GM12878 (cell line): Measurements from ENCODE around the gene PEX6. TPM values are rescaled to one million over a fixed set of nuclear protein-coding genes. Genes with fewer than 3 reads are reported as not detected.

ENCODE experiments used
- ATAC-seq: fragments of 200-7000 bp; cut with Tn5 transposase; 3 replicates; pipeline ENCODE4 v1.9.1; 2020; ENCODE audit warnings: mild to moderate bottlenecking, moderate library complexity
- BruUV-seq: library from RNA; stranded (reverse); fragments of 400-500 nt; replicated peaks from 2 replicates; lab custom pipeline; 2021; lab: Mats Ljungman, UMichigan
- CTCF ChIA-PET: fragments of 300-600 bp; sonication (Branson Sonifier 250); formaldehyde crosslinking; extraction: SDS; loops from one replicate; lab custom pipeline; 2021; ENCODE audit warnings: inconsistent platforms; lab: Yijun Ruan, JAX
- POLR2A ChIA-PET: fragments of 350-600 bp; formaldehyde crosslinking; extraction: SDS; loops from one replicate; lab custom pipeline; 2021; ENCODE audit warnings: inconsistent platforms; lab: Charles Lee
- RAD21 ChIA-PET: fragments of 300-600 bp; sonication (Branson Sonifier 250); formaldehyde crosslinking; loops from one replicate; lab custom pipeline; 2023; ENCODE audit warnings: antibody characterized with exemption; ENCODE audit not compliant: unreplicated experiment; lab: Charles Lee
- SMC1A ChIA-PET: fragments of 300-600 bp; sonication (Branson Sonifier 250); formaldehyde crosslinking; loops from one replicate; lab custom pipeline; 2023; ENCODE audit not compliant: unreplicated experiment, uncharacterized antibody; lab: Charles Lee
- DNase-seq: peaks from one replicate; pipeline ENCODE4 v3.0.0-alpha.2; 2011; ENCODE audit warnings: low read depth, low spot score
- FAIRE-seq: peaks from 3 replicates; lab custom pipeline; 2011; peaks lifted over from hg19 to GRCh38; lab: Jason Lieb, UNC
- H2AFZ ChIP-seq: 2 replicates; pipeline ENCODE4 v1.6.0; 2011; ENCODE audit warnings: low read depth, low read length, control low read depth; ENCODE audit not compliant: control insufficient read depth
- H3K27ac ChIP-seq: 2 replicates; pipeline ENCODE4 v1.5.1; 2011; ENCODE audit warnings: control low read depth; ENCODE audit not compliant: control insufficient read depth, insufficient read depth
- H3K27me3 ChIP-seq, 2 experiments: replicated peaks in 1 of 2; 2 replicates each; pipeline versions ENCODE4 v1.6.0 to v1.6.1; 2011; ENCODE audit warnings: low read length in 1 of 2; ENCODE audit not compliant: control insufficient read depth in 2 of 2, insufficient read depth in 2 of 2
- H3K36me3 ChIP-seq, 2 experiments: 2 replicates each; pipeline ENCODE4 v1.5.1; 2011; ENCODE audit warnings: low read length in 1 of 2; ENCODE audit not compliant: control insufficient read depth in 2 of 2, insufficient read depth in 2 of 2
- H3K4me1 ChIP-seq: 2 replicates; pipeline ENCODE4 v1.6.1; 2011; ENCODE audit warnings: mild to moderate bottlenecking, low read length, moderate library complexity, mixed read lengths; ENCODE audit not compliant: control insufficient read depth, insufficient read depth
- H3K4me2 ChIP-seq: 2 replicates; pipeline ENCODE4 v1.6.0; 2011; ENCODE audit warnings: control low read depth; ENCODE audit not compliant: control insufficient read depth, insufficient read depth
- H3K4me3 ChIP-seq: fragments of 200-600 bp; sonication (generic); 2 replicates; pipeline ENCODE4 v1.5.1; 2016
- H3K79me2 ChIP-seq: 2 replicates; pipeline ENCODE4 v1.6.0; 2011; ENCODE audit warnings: low read length; ENCODE audit not compliant: control insufficient read depth, insufficient read depth
- H3K9ac ChIP-seq: 2 replicates; pipeline ENCODE4 v1.8.0; 2011; ENCODE audit warnings: low read length, control low read depth, mixed read lengths; ENCODE audit not compliant: control insufficient read depth, insufficient read depth
- H3K9me3 ChIP-seq: replicated peaks from 3 replicates; pipeline ENCODE4 v1.5.1; 2011; ENCODE audit warnings: mild to moderate bottlenecking, low read length; ENCODE audit not compliant: control insufficient read depth, insufficient read depth
- H4K20me1 ChIP-seq: 2 replicates; pipeline ENCODE4 v1.6.0; 2011; ENCODE audit not compliant: control insufficient read depth, insufficient read depth
- CREB1 ChIP-seq: IDR thresholded peaks from 2 replicates; pipeline ENCODE4 v1.6.1; 2012; ENCODE audit warnings: low read depth, mild to moderate bottlenecking, inconsistent platforms
- JUNB ChIP-seq: IDR thresholded peaks from 2 replicates; pipeline ENCODE4 v1.6.1; 2016; ENCODE audit warnings: antibody characterized with exemption, mild to moderate bottlenecking
- NR2F1 ChIP-seq: fragments of 450-650 bp; conservative IDR thresholded peaks from 2 replicates; pipeline ENCODE4 v1.6.1; 2017; ENCODE audit warnings: mild to moderate bottlenecking
- POLR2A ChIP-seq: IDR thresholded peaks from 2 replicates; pipeline ENCODE4 v1.6.1; 2011; ENCODE audit warnings: low read depth, mild to moderate bottlenecking, low read length
- TCF12 ChIP-seq: IDR thresholded peaks from 2 replicates; pipeline ENCODE4 v1.6.1; 2011; ENCODE audit warnings: low read depth, mild to moderate bottlenecking, low read length
- WGBS: methylation state at CpG from one replicate; pipeline ENCODE4 v1.1.6; 2016; ENCODE audit warnings: low lambda C conversion rate; ENCODE audit not compliant: insufficient replicate concordance, insufficient coverage; ENCODE audit errors: missing lambda C conversion rate; 5-methylcytosine and 5-hydroxymethylcytosine counted together
- in situ Hi-C: fragments of 300-500 bp; cut with MboI; formaldehyde crosslinking; loops from 9 replicates; pipeline ENCODE4 v1.14.3; 2018; ENCODE audit warnings: mixed read lengths
- intact Hi-C: fragments of 100-400 bp; cut with micrococcal nuclease; formaldehyde crosslinking; loops from one replicate; pipeline ENCODE4 v1.14.2; 2022; ENCODE audit not compliant: unreplicated experiment
- polyA plus RNA-seq, 11 experiments: library from polyadenylated mRNA; depleted of rRNA in 4 of 11; unstranded in 6 of 11; stranded (reverse) in 5 of 11; fragments of >200 nt; fragmentation: Nextera tagmentation in 4 of 11; fragmentation: Illumina TruSeq in 1 of 11; extraction: Ambion mirVana in 4 of 11; extraction: Trizol in 1 of 11; gene quantifications; 1 replicate in 1 of 11; 2 replicates in 10 of 11; pipeline versions ENCODE4 v1.2.1 to v1.2.3, GENCODE V29; 2011 to 2016; ENCODE audit warnings: inconsistent platforms in 2 of 11, missing spikeins in 2 of 11, low read depth in 1 of 11
- total RNA-seq, 4 experiments: library from RNA; depleted of rRNA in 3 of 4; stranded (reverse); fragments of >200 nt in 3 of 4; fragmentation: Illumina TruSeq in 1 of 4; extraction: Trizol in 1 of 4; gene quantifications; 2 replicates each; pipeline versions ENCODE4 v1.2.1 to v1.2.3, GENCODE V29; 2013 to 2021

Gene PEX6
- total and polyA plus RNA-seq, 10 of the 15 experiments (the other 5 are each of a cell fraction or from before 2014, with no cell fraction given) = 0.39 to 21.1 (median 7.8) TPM

- ATAC-seq (no peak), FAIRE-seq (no peak), DNase-seq (no peak)
- Histone ChIP-seq H2AFZ (no peak overlapping the region), H3K9me3 (no peaks in the 10 kb centered on the region), H3K9ac (no peak overlapping the region), H3K4me1 (peaks cover 5% of the 10 kb centered on the region), H3K27ac (no peak overlapping the region), H3K36me3 (peaks cover 34 to 38% of the 10 kb centered on the region in 2 experiments), H4K20me1 (peaks cover 3% of the 10 kb centered on the region; the same call in 1 of the 2 replicates), H3K27me3 (no peaks in the 10 kb centered on the region), H3K79me2 (peaks cover 5% of the 10 kb centered on the region), H3K4me2 (no peak overlapping the region), H3K4me3 (no peak overlapping the region)
- BruUV-seq = no TSS peak
- in situ Hi-C loops (no loop called here), intact Hi-C loops (no loop called here)
- 82% methylated on average over 6 of the region's 6 CpGs for WGBS
- ChIA-PET SMC1A (interaction anchor here (0.9 to 1.3 kb wide), 3 partner anchors 11 to 240 kb away, joined by 3 read pairs; partner anchors contain the start of gene CNPY3), RAD21 (no interaction called here), POLR2A (interaction anchor here (0.5 to 1.1 kb wide), 6 partner anchors 10 to 1142 kb away, joined by 3 to 5 read pairs (median 3); no protein-coding TSS in a partner anchor), CTCF (interaction anchor here (1.2 to 1.5 kb wide), 2 partner anchors 39 to 203 kb away, joined by 3 to 4 read pairs; no protein-coding TSS in a partner anchor)
- no peak for TF ChIP-seq JUNB
- TF ChIP-seq POLR2A = peak; percentile 51
- TF ChIP-seq NR2F1 = no peak
These were observed 38.4 kb downstream of the PEX6 start for GRCh38 chr6:42940493-42941045.

- ChIA-PET SMC1A (interaction anchor here (1.2 to 1.3 kb wide), 2 partner anchors 10 to 240 kb away, joined by 3 read pairs; partner anchors contain the start of gene CNPY3), RAD21 (no interaction called here)
- peaks cover 7% of the 10 kb centered on the region; the same call in 1 of the 2 replicates for H4K20me1 ChIP-seq
- ATAC-seq (no peak), FAIRE-seq (no peak), DNase-seq (no peak)
- H3K4me2 ChIP-seq = no peak overlapping the region
- H3K79me2 ChIP-seq = peaks cover 9% of the 10 kb centered on the region
- H3K4me1 ChIP-seq = peaks cover 8% of the 10 kb centered on the region
- no peak overlapping the region for H3K9ac ChIP-seq
- intact Hi-C loops = no loop called here
- H3K36me3 ChIP-seq = peaks cover 38 to 41% of the 10 kb centered on the region in 2 experiments
- TF ChIP-seq CREB1 (no peak), TCF12 (no peak)
- TF ChIP-seq, all 136 proteins: peak for 0
- in situ Hi-C loops = no loop called here
- Histone ChIP-seq H2AFZ (no peak overlapping the region), H3K4me3 (no peak overlapping the region), H3K27me3 (no peaks in the 10 kb centered on the region), H3K9me3 (no peaks in the 10 kb centered on the region), H3K27ac (no peak overlapping the region)
- ChIA-PET CTCF (interaction anchor here (1.2 to 1.5 kb wide), 2 partner anchors 38 to 204 kb away, joined by 3 to 4 read pairs; no protein-coding TSS in a partner anchor), POLR2A (interaction anchor here (0.7 to 1.1 kb wide), 2 partner anchors 9 to 48 kb away, joined by 3 read pairs; no protein-coding TSS in a partner anchor)
- BruUV-seq = no TSS peak
- 72% methylated on average over 4 of the region's 4 CpGs for WGBS
These were observed 39.2 kb downstream of the PEX6 start for GRCh38 chr6:42939810-42940167.
